ENCODE data around the gene CHST2. TPM values are rescaled to one million over a fixed set of nuclear protein-coding genes. Genes with fewer than 3 reads are reported as not detected.

The CHST2 gene
- polyA plus RNA-seq, 4 donors, result 0.81 to 3.4 (median 2.2) TPM; not detected in 1

DNA sequence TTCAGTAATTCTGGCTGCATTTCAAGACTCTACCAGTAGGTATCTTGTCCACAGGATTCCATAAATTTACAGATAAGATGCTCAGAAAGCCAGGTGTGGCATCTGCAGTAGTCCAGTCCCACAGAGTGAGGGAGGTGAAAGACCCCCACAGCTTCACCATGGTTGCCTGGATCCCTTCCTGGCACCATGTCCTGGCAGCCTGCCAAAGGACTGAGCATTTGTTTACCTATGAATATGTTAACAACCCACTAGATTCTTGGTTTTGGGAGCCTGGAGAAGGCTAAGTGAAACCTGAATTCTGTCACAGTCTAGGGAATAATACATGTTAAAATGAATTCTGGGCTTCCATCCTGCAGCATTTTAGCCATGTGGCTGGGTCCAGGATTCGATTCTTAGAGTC lies 14.9 kb downstream of the CHST2 start:
- Histone ChIP-seq H3K36me3 (ENCODE audit: control insufficient read depth in 3 of 3, insufficient read depth in 2 of 3, low read depth in 1 of 3, low read length in 3 of 3) (no peaks in the 10 kb centered on the region), H3K4me3 (ENCODE audit: low read depth in 1 of 3, low read length in 3 of 3) (no peak overlapping the region), H3K27me3 (ENCODE audit: control insufficient read depth in 3 of 3, insufficient read depth in 3 of 3, low read length in 3 of 3) (peaks cover 0 to 4% (median 0%) of the 10 kb centered on the region in 3 donors), H3K4me1 (ENCODE audit: control insufficient read depth in 3 of 3, insufficient read depth in 2 of 3, low read depth in 1 of 3, low read length in 2 of 3) (no peaks in the 10 kb centered on the region), H3K27ac (ENCODE audit: low read depth in 1 of 3, low read length in 2 of 3) (no peak overlapping the region), H3K9me3 (ENCODE audit: control insufficient read depth in 2 of 2, insufficient read depth in 1 of 2, low read depth in 1 of 2, low read length in 1 of 2) (no peaks in the 10 kb centered on the region)
- DNase-seq (no peak), FAIRE-seq (no peak)
- 39 to 67% (median 51%) methylated on average over 1 of the region's 1 CpG for WGBS, 3 donors

DNA sequence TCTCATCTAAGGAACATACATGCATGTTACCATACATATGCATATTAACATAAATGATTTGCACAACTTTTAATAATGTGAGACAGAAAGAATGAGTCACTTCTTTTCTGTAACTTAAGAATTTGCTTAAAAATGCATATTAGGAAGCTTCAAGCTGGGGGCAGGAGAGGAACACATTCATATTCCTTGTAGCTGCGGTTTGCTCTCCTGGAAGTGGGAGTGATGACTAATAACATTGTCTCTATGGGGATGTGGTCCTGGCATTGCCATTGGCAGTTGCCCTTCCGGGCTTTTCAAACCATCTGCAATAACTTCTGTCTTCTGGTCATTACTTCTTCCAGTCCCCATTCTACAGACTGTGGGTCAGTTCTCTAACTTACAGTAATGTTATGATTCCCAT lies 15.6 kb downstream of the CHST2 start:
- H3K36me3 ChIP-seq (ENCODE audit: control insufficient read depth in 3 of 3, insufficient read depth in 2 of 3, low read depth in 1 of 3, low read length in 3 of 3), result no peaks in the 10 kb centered on the region
- peaks cover 0 to 4% (median 0%) of the 10 kb centered on the region in 3 donors for H3K27me3 ChIP-seq (ENCODE audit: control insufficient read depth in 3 of 3, insufficient read depth in 3 of 3, low read length in 3 of 3)
- H3K4me1 ChIP-seq (ENCODE audit: control insufficient read depth in 3 of 3, insufficient read depth in 2 of 3, low read depth in 1 of 3, low read length in 2 of 3), result no peaks in the 10 kb centered on the region
- no peak overlapping the region for H3K27ac ChIP-seq (ENCODE audit: low read depth in 1 of 3, low read length in 2 of 3)
- FAIRE-seq (no peak), DNase-seq (no peak)
- H3K4me3 ChIP-seq (ENCODE audit: low read depth in 1 of 3, low read length in 3 of 3), result no peak overlapping the region
- no peaks in the 10 kb centered on the region for H3K9me3 ChIP-seq (ENCODE audit: control insufficient read depth in 2 of 2, insufficient read depth in 1 of 2, low read depth in 1 of 2, low read length in 1 of 2)
- WGBS, 3 donors, result 63 to 71% (median 65%) methylated on average over 2 of the region's 2 CpGs

DNA sequence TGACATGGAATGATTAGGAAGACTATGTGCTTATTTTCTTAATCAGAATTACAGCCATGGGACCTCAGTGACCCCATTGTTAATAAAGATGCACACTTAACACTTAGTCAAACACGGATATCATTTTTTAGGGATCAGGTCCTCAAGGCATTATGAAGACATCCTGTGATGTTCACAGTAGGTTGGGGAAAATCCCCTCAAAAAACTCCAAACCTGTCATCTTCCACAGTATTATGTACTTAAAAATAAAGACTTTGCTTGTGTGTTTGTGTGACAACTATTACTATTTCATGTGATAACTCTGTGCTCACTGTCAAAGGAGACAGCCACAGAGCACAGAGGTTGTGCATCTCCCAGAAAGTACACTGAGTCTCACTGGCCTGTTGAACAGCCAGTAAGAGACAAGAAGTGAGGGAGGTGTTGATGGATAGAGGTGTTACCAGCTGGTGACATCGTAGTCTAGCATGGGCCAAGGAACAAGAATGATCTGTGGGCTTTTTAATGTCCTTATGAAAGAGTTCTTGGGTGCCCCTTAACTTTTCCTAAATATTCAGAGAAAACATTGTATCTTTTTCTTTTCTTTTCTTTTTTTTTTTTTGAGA lies 18.0 kb downstream of the CHST2 start:
- Histone ChIP-seq H3K4me1 (ENCODE audit: control insufficient read depth in 3 of 3, insufficient read depth in 2 of 3, low read depth in 1 of 3, low read length in 2 of 3) (no peaks in the 10 kb centered on the region), H3K27ac (ENCODE audit: low read depth in 1 of 3, low read length in 2 of 3) (no peak overlapping the region), H3K27me3 (ENCODE audit: control insufficient read depth in 3 of 3, insufficient read depth in 3 of 3, low read length in 3 of 3) (peaks cover 0 to 4% (median 0%) of the 10 kb centered on the region in 3 donors), H3K36me3 (ENCODE audit: control insufficient read depth in 3 of 3, insufficient read depth in 2 of 3, low read depth in 1 of 3, low read length in 3 of 3) (no peaks in the 10 kb centered on the region), H3K9me3 (ENCODE audit: control insufficient read depth in 2 of 2, insufficient read depth in 1 of 2, low read depth in 1 of 2, low read length in 1 of 2) (no peaks in the 10 kb centered on the region), H3K4me3 (ENCODE audit: low read depth in 1 of 3, low read length in 3 of 3) (no peak overlapping the region)
- FAIRE-seq, result no peak
- DNase-seq, result no peak
- WGBS, 3 donors, result 51 to 72% (median 66%) methylated on average over 2 of the region's 2 CpGs

DNA sequence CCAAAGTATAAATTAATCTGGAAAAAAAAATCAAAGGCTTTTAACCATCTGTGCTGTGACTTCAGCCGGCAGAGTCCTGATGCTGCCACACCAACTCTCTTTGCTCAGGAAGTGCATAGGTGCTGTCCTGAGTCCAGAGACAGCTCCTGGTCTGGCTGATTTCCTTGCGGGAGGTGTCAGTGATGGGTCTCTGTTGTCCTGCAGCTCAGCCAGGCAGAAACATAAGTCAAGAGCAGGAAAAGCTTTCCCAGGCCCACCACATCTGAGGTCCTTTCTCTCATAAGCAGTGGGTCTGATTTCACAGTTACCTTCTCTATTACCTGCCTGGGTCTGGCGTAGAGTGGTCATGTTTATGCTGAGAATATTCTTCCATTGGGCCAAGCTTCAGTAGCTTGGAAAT lies 19.4 kb downstream of the CHST2 start:
- FAIRE-seq (no peak), DNase-seq (no peak)
- Histone ChIP-seq H3K4me1 (ENCODE audit: control insufficient read depth in 3 of 3, insufficient read depth in 2 of 3, low read depth in 1 of 3, low read length in 2 of 3) (no peaks in the 10 kb centered on the region), H3K4me3 (ENCODE audit: low read depth in 1 of 3, low read length in 3 of 3) (no peak overlapping the region), H3K27me3 (ENCODE audit: control insufficient read depth in 3 of 3, insufficient read depth in 3 of 3, low read length in 3 of 3) (no peaks in the 10 kb centered on the region), H3K27ac (ENCODE audit: low read depth in 1 of 3, low read length in 2 of 3) (no peak overlapping the region), H3K9me3 (ENCODE audit: control insufficient read depth in 2 of 2, insufficient read depth in 1 of 2, low read depth in 1 of 2, low read length in 1 of 2) (no peaks in the 10 kb centered on the region), H3K36me3 (ENCODE audit: control insufficient read depth in 3 of 3, insufficient read depth in 2 of 3, low read depth in 1 of 3, low read length in 3 of 3) (no peaks in the 10 kb centered on the region)
- WGBS, 3 donors, result 86 to 93% (median 87%) methylated on average over 3 of the region's 3 CpGs

DNA sequence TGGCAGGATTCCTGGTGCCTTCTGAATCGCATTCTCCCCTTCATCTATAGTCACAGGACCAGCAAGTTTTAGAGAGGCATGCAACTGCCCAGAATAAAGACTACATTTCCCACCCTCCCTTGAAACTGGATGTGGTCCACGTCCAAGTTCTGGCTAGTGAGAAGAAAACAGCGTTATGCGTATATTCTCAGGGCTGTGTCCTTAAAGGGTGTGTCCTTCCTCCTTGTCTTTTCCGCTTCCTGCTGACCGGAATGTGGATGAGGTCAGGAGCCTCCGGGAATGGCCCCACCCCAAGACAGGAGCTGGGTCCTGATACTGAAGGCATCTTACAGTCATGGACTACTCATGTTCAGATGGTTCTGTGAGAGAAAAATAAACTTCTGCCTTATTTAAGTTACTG lies 20.2 kb downstream of the CHST2 start:
- Histone ChIP-seq H3K4me3 (ENCODE audit: low read depth in 1 of 3, low read length in 3 of 3) (no peak overlapping the region), H3K9me3 (ENCODE audit: control insufficient read depth in 2 of 2, insufficient read depth in 1 of 2, low read depth in 1 of 2, low read length in 1 of 2) (no peaks in the 10 kb centered on the region), H3K27ac (ENCODE audit: low read depth in 1 of 3, low read length in 2 of 3) (no peak overlapping the region), H3K4me1 (ENCODE audit: control insufficient read depth in 3 of 3, insufficient read depth in 2 of 3, low read depth in 1 of 3, low read length in 2 of 3) (no peaks in the 10 kb centered on the region), H3K27me3 (ENCODE audit: control insufficient read depth in 3 of 3, insufficient read depth in 3 of 3, low read length in 3 of 3) (no peaks in the 10 kb centered on the region), H3K36me3 (ENCODE audit: control insufficient read depth in 3 of 3, insufficient read depth in 2 of 3, low read depth in 1 of 3, low read length in 3 of 3) (no peaks in the 10 kb centered on the region)
- WGBS, 3 donors, result 55 to 66% (median 61%) methylated on average over 7 of the region's 7 CpGs
- no peak for FAIRE-seq
- DNase-seq, result no peak

DNA sequence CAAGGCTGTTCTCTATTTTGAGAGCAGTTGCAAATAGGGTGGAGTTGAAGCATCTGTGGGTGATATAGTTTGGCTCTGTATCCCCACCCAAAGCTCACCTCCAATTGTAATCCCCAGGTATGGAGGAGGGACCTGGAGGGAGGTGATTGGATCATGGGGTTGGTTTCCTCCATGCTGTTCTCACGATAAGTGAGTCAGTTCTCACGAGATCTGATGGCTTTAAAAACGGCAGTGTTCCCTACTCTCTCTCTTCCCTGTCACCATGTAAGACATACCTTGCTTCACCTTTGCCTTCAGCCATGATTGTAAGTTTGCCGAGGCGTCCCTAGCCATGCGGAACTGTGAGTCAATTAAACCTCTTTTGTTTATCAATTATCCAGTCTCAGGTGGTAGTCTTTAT lies 21.0 kb downstream of the CHST2 start:
- DNase-seq (no peak), FAIRE-seq (no peak)
- WGBS, 3 donors, result 84 to 93% (median 92%) methylated on average over 6 of the region's 6 CpGs
- Histone ChIP-seq H3K4me3 (ENCODE audit: low read depth in 1 of 3, low read length in 3 of 3) (no peak overlapping the region), H3K4me1 (ENCODE audit: control insufficient read depth in 3 of 3, insufficient read depth in 2 of 3, low read depth in 1 of 3, low read length in 2 of 3) (no peaks in the 10 kb centered on the region), H3K9me3 (ENCODE audit: control insufficient read depth in 2 of 2, insufficient read depth in 1 of 2, low read depth in 1 of 2, low read length in 1 of 2) (no peaks in the 10 kb centered on the region), H3K36me3 (ENCODE audit: control insufficient read depth in 3 of 3, insufficient read depth in 2 of 3, low read depth in 1 of 3, low read length in 3 of 3) (no peaks in the 10 kb centered on the region), H3K27ac (ENCODE audit: low read depth in 1 of 3, low read length in 2 of 3) (no peak overlapping the region), H3K27me3 (ENCODE audit: control insufficient read depth in 3 of 3, insufficient read depth in 3 of 3, low read length in 3 of 3) (no peaks in the 10 kb centered on the region)

DNA sequence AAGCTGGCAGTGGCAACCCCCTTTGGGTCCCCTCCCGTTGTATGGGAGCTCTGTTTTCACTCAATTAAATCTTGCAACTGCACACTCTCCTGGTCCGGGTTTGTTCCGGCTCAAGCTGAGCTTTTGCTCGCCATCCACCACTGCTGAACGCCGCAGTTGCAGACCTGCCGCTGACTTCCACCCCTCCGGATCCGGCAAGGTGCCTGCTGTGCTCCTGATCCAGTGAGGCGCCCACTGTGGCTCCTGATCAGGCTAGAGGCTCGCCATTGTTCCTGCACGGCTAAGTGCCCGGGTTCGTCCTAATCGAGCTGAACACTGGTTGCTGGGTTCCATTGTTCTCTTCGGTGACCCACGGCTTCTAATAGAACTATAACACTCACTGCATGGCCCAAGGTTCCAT lies 22.8 kb downstream of the CHST2 start:
- H3K27ac ChIP-seq (ENCODE audit: low read depth in 1 of 3, low read length in 2 of 3), result no peak overlapping the region
- WGBS, 3 donors, result 88 to 92% (median 90%) methylated on average over 17 of the region's 17 CpGs
- no peaks in the 10 kb centered on the region for H3K4me1 ChIP-seq (ENCODE audit: control insufficient read depth in 3 of 3, insufficient read depth in 2 of 3, low read depth in 1 of 3, low read length in 2 of 3)
- no peaks in the 10 kb centered on the region for H3K36me3 ChIP-seq (ENCODE audit: control insufficient read depth in 3 of 3, insufficient read depth in 2 of 3, low read depth in 1 of 3, low read length in 3 of 3)
- H3K9me3 ChIP-seq (ENCODE audit: control insufficient read depth in 2 of 2, insufficient read depth in 1 of 2, low read depth in 1 of 2, low read length in 1 of 2), result no peaks in the 10 kb centered on the region
- H3K27me3 ChIP-seq (ENCODE audit: control insufficient read depth in 3 of 3, insufficient read depth in 3 of 3, low read length in 3 of 3), result no peaks in the 10 kb centered on the region
- no peak for FAIRE-seq
- no peak overlapping the region for H3K4me3 ChIP-seq (ENCODE audit: low read depth in 1 of 3, low read length in 3 of 3)
- no peak for DNase-seq

DNA sequence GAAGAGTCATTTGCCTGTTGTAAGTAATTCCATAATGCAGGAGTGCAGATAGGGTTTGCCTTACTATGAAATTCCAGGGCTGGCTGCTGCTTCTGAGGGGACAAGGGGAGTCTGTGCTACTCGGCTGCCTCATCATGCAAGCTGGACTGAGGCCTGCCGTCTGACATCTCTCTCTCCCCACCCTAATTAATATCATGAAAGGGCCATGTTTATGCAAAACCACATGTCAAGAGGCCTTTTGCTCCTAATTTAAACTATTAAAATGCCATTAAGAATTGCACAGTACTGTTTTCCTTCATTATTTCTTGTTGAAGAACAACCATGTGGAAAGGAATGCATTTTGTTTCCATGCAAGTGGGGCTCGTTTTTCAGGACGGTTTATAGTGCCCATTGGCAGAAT lies 26.3 kb downstream of the CHST2 start:
- DNase-seq (no peak), FAIRE-seq (no peak)
- Histone ChIP-seq H3K9me3 (ENCODE audit: control insufficient read depth in 2 of 2, insufficient read depth in 1 of 2, low read depth in 1 of 2, low read length in 1 of 2) (no peaks in the 10 kb centered on the region), H3K4me3 (ENCODE audit: low read depth in 1 of 3, low read length in 3 of 3) (no peak overlapping the region), H3K27me3 (ENCODE audit: control insufficient read depth in 3 of 3, insufficient read depth in 3 of 3, low read length in 3 of 3) (no peaks in the 10 kb centered on the region), H3K36me3 (ENCODE audit: control insufficient read depth in 3 of 3, insufficient read depth in 2 of 3, low read depth in 1 of 3, low read length in 3 of 3) (no peaks in the 10 kb centered on the region), H3K27ac (ENCODE audit: low read depth in 1 of 3, low read length in 2 of 3) (no peak overlapping the region), H3K4me1 (ENCODE audit: control insufficient read depth in 3 of 3, insufficient read depth in 2 of 3, low read depth in 1 of 3, low read length in 2 of 3) (no peaks in the 10 kb centered on the region)
- WGBS, 3 donors, result 69 to 84% (median 75%) methylated on average over 4 of the region's 4 CpGs
